ENCODE data around the gene COL20A1.

GRCh38 chr20:63294536-63294900 lies 1.5 kb downstream of the COL20A1 start:
- TF ChIP-seq POLR2A (IDR thresholded peaks at IDR 0.05) (no peak), CTCF (IDR thresholded peaks at IDR 0.05) (no peak), EP300 (IDR thresholded peaks at IDR 0.05) (no peak), POLR2AphosphoS5 (IDR thresholded peaks at IDR 0.05) (no peak)

All from stomach (tissue), 4 donors.